Neural progenitor cell (in vitro differentiated cells): Measurements from ENCODE around the gene NEURL1. TPM values are rescaled to one million over a fixed set of nuclear protein-coding genes. Genes with fewer than 3 reads are reported as not detected.

ENCODE experiments used
- DNase-seq: peaks from one replicate; pipeline ENCODE4 v3.0.0-alpha.2; 2016; ENCODE audit warnings: low spot score
- H2AFZ ChIP-seq: fragments of 200-600 bp; sonication (generic); replicated peaks from 2 replicates; pipeline ENCODE4 v1.6.1; 2016; ENCODE audit warnings: antibody characterized with exemption
- H3F3A ChIP-seq: fragments of 200-600 bp; sonication (generic); 2 replicates; pipeline ENCODE4 v1.6.1; 2016; ENCODE audit warnings: antibody characterized with exemption, low read depth
- H3K27ac ChIP-seq: fragments of 200-600 bp; sonication (generic); 2 replicates; pipeline ENCODE4 v1.5.1; 2016; ENCODE audit warnings: mild to moderate bottlenecking
- H3K27me3 ChIP-seq: fragments of 200-600 bp; sonication (generic); 2 replicates; pipeline ENCODE4 v1.6.1; 2016; ENCODE audit warnings: mild to moderate bottlenecking, moderate library complexity
- H3K36me3 ChIP-seq: fragments of 200-600 bp; sonication (generic); 2 replicates; pipeline ENCODE4 v1.5.1; 2016
- H3K4me1 ChIP-seq: fragments of 200-600 bp; sonication (generic); 2 replicates; pipeline ENCODE4 v1.6.1; 2016; ENCODE audit warnings: mixed run types
- H3K4me2 ChIP-seq: fragments of 200-600 bp; sonication (generic); 2 replicates; pipeline ENCODE4 v1.6.1; 2016
- H3K4me3 ChIP-seq: fragments of 200-600 bp; sonication (generic); 2 replicates; pipeline ENCODE4 v1.5.1; 2016
- H3K79me2 ChIP-seq: fragments of 200-600 bp; sonication (generic); 2 replicates; pipeline ENCODE4 v1.6.1; 2016; ENCODE audit warnings: low read depth
- H3K9ac ChIP-seq: fragments of 200-600 bp; sonication (generic); 2 replicates; pipeline ENCODE4 v1.6.1; 2016
- H3K9me3 ChIP-seq: fragments of 200-600 bp; sonication (generic); 2 replicates; pipeline ENCODE4 v1.5.1; 2016; ENCODE audit warnings: low read depth
- H4K20me1 ChIP-seq: fragments of 200-600 bp; sonication (generic); 2 replicates; pipeline ENCODE4 v1.6.1; 2016; ENCODE audit warnings: low read depth
- H3K27ac Mint-ChIP-seq: 3 replicates; pipeline ENCODE4 v1.8.0; 2021; ENCODE audit warnings: mixed read lengths
- H3K27me3 Mint-ChIP-seq: 2 replicates; pipeline ENCODE4 v1.8.0; 2022; ENCODE audit warnings: low read depth, mild to moderate bottlenecking, inconsistent platforms, moderate library complexity, mixed read lengths; ENCODE audit not compliant: insufficient read depth
- H3K36me3 Mint-ChIP-seq: 3 replicates; pipeline ENCODE4 v1.8.0; 2021; ENCODE audit warnings: mixed read lengths
- H3K4me1 Mint-ChIP-seq: 3 replicates; pipeline ENCODE4 v1.8.0; 2021; ENCODE audit warnings: mixed read lengths
- H3K4me3 Mint-ChIP-seq: 3 replicates; pipeline ENCODE4 v1.8.0; 2021; ENCODE audit warnings: mild to moderate bottlenecking, moderate library complexity, mixed read lengths
- H3K9me3 Mint-ChIP-seq: 3 replicates; pipeline ENCODE4 v1.8.0; 2020; ENCODE audit warnings: mixed read lengths
- EZH2 ChIP-seq: fragments of 200-600 bp; sonication (generic); IDR thresholded peaks from 2 replicates; pipeline ENCODE4 v1.6.1; 2017; ENCODE audit warnings: antibody characterized with exemption, mild to moderate bottlenecking, moderate library complexity
- EZH2phosphoT487 ChIP-seq: fragments of 200-600 bp; sonication (generic); IDR thresholded peaks from 2 replicates; pipeline ENCODE4 v1.6.1; 2017; ENCODE audit warnings: antibody characterized with exemption
- total RNA-seq: library from RNA; depleted of rRNA; stranded (reverse); fragments of >200 nt; gene quantifications from 2 replicates; pipeline ENCODE4 v1.2.3, GENCODE V29; 2015; ENCODE audit warnings: low replicate concordance
- TF ChIP-seq, protein P1 (sequence below): fragments of 200-600 bp; sonication (generic); IDR thresholded peaks from 2 replicates; pipeline ENCODE4 v1.5.1; 2017; ENCODE audit warnings: antibody characterized with exemption, mild to moderate bottlenecking

NEURL1 gene
- total RNA-seq, 1 donor from 2014 or later = 0.06 TPM

DNA sequence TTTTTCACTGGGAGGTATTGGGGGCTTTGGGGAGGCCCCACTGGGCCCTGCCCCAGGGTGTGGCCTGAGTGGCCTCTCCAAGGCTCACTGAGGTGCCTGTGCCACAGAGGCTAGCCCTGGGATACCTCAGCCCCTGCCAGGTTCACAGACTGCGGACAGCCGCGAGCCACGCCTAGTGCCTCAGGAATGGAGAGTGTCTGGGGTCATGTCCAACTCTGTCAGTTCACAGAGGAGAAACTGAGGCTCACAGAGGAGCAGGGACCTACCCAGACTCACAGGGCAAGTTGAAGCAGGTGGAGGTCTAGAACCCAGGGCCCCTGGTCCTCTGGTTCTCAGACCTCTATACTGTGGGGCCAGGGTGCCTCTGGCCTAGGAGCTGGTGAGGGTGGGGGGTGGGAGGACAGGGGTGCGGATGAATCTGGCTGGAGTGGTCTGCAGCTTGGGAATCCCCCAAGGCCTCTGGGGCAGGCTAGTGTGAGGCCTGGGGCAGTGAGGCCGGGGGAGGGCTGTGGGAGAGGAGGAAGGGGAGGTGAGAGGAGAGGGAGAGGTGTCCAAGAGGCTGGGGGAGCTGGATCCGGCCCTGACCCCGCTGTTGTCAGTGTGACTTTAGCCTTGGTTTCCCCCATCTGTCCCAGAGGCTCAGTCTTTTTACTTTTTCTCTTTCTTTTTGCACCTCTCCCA is 20.0 kb downstream of the NEURL1 start:
- DNase-seq = no peak

DNA sequence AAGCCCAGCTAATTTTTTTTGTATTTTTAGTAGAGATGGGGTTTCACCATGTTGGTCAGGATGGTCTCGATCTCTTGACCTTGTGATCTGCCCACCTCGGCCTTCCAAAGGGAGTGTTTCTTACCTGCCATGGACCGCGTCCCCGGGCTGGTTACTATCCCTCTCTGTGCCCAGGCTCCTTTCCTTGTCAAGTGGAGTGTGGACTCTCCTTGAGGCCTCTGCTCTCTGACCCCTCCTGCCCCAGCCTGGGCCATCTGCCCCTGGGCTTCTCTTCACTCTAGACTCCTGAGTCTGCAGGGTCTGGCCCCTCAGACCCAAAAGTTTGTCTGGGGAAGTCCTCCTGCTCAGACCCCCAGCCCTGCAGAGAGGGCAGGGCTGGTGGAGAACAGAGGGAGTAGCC is 20.7 kb downstream of the NEURL1 start:
- Mint-ChIP-seq H3K4me3 (no peak overlapping the region), H3K36me3 (no peaks in the 10 kb centered on the region), H3K27ac (no peak overlapping the region), H3K9me3 (no peaks in the 10 kb centered on the region), H3K4me1 (no peaks in the 10 kb centered on the region), H3K27me3 (peaks cover 2% of the 10 kb centered on the region)
- Histone ChIP-seq H3K9me3 (no peaks in the 10 kb centered on the region), H3F3A (no peaks in the 10 kb centered on the region), H3K4me3 (no peak overlapping the region), H3K4me1 (no peaks in the 10 kb centered on the region), H3K27me3 (no peaks in the 10 kb centered on the region), H4K20me1 (no peaks in the 10 kb centered on the region), H3K79me2 (no peaks in the 10 kb centered on the region), H3K9ac (no peak overlapping the region), H3K27ac (no peak overlapping the region), H3K36me3 (no peaks in the 10 kb centered on the region), H2AFZ (no peak overlapping the region), H3K4me2 (no peak overlapping the region)
- TF ChIP-seq EZH2phosphoT487 = no peak
- no peak for TF ChIP-seq EZH2
- TF ChIP-seq, protein P1, sequence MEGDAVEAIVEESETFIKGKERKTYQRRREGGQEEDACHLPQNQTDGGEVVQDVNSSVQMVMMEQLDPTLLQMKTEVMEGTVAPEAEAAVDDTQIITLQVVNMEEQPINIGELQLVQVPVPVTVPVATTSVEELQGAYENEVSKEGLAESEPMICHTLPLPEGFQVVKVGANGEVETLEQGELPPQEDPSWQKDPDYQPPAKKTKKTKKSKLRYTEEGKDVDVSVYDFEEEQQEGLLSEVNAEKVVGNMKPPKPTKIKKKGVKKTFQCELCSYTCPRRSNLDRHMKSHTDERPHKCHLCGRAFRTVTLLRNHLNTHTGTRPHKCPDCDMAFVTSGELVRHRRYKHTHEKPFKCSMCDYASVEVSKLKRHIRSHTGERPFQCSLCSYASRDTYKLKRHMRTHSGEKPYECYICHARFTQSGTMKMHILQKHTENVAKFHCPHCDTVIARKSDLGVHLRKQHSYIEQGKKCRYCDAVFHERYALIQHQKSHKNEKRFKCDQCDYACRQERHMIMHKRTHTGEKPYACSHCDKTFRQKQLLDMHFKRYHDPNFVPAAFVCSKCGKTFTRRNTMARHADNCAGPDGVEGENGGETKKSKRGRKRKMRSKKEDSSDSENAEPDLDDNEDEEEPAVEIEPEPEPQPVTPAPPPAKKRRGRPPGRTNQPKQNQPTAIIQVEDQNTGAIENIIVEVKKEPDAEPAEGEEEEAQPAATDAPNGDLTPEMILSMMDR = no peak
- no peak for DNase-seq

More for the DNA sequence above, 20.0 kb downstream of the NEURL1 start:
- TF ChIP-seq, protein P1 = no peak
- TF ChIP-seq EZH2 (no peak), EZH2phosphoT487 (no peak)
- Histone ChIP-seq H3K27ac (no peak overlapping the region), H2AFZ (no peak overlapping the region), H3K36me3 (no peaks in the 10 kb centered on the region), H4K20me1 (no peaks in the 10 kb centered on the region), H3K4me3 (no peak overlapping the region), H3K27me3 (no peaks in the 10 kb centered on the region), H3K79me2 (no peaks in the 10 kb centered on the region), H3K9ac (no peak overlapping the region), H3F3A (no peaks in the 10 kb centered on the region), H3K4me2 (no peak overlapping the region), H3K9me3 (no peaks in the 10 kb centered on the region), H3K4me1 (no peaks in the 10 kb centered on the region)
- Mint-ChIP-seq H3K4me1 (no peaks in the 10 kb centered on the region), H3K9me3 (no peaks in the 10 kb centered on the region), H3K36me3 (no peaks in the 10 kb centered on the region), H3K4me3 (no peak overlapping the region), H3K27ac (no peak overlapping the region), H3K27me3 (peaks cover 2% of the 10 kb centered on the region)

DNA sequence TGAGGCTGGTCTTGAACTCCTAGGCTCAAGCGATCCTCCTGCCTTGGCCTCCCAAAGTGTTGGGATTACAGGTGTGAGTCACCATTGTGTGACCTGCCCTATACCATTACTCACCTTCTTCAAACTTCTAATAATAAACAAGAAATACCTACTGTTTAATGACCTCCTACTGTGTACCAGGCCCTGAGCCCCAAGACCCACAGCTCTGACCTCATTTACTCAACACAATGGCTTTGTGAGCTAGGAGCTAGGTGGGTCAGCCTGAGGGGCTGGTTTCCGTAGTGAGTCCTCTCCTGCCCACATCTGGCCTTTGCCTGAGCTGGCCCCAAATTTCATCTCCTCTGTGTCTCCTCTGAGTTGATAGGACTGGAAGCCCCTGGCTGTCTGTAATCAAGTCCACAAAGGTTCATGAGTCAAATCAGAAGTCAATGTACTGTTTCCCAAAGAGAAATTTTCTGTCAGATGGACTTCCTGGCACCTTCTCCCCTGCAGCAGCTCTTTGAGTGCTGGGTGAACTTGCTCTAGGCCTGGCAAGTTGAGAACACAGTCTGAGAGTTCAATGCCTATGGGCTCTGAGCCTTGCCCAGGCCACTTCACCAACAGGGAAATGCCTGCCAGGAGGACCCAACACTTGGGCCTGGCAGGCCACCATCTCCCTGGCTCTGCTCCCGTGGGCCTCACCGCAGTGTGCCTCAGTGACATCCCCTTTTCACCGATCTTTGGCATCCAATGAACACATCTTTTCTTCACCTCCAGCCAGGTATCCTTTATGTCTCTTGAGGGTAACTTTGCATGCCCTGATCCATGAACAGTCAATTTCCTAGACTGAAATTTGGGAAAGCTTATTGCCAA is 24.0 kb downstream of the NEURL1 start:
- Mint-ChIP-seq H3K27me3 (peaks cover 7% of the 10 kb centered on the region), H3K4me3 (no peak overlapping the region), H3K9me3 (no peaks in the 10 kb centered on the region), H3K36me3 (no peaks in the 10 kb centered on the region), H3K4me1 (peaks cover 3% of the 10 kb centered on the region), H3K27ac (no peak overlapping the region)
- no peaks in the 10 kb centered on the region for H3K36me3 ChIP-seq
- DNase-seq = no peak
- TF ChIP-seq, protein P1 = no peak
- TF ChIP-seq EZH2phosphoT487 (no peak), EZH2 (no peak)
- no peak overlapping the region for H3K9ac ChIP-seq
- no peak overlapping the region for H3K4me2 ChIP-seq
- H3K27ac ChIP-seq = no peak overlapping the region
- H3K9me3 ChIP-seq = no peaks in the 10 kb centered on the region
- H2AFZ ChIP-seq = no peak overlapping the region
- H3F3A ChIP-seq = no peaks in the 10 kb centered on the region
- no peaks in the 10 kb centered on the region for H3K27me3 ChIP-seq
- no peaks in the 10 kb centered on the region for H3K79me2 ChIP-seq
- H3K4me3 ChIP-seq = no peak overlapping the region
- H4K20me1 ChIP-seq = no peaks in the 10 kb centered on the region
- H3K4me1 ChIP-seq = no peaks in the 10 kb centered on the region
